HEK293T (cell line): ENCODE measurements around the gene WSB2.
A peak's percentile ranks its signal among the peaks of the same experiment; 100 is the strongest.

Source experiments
- CTCF ChIA-PET: fragments of 350-600 bp; formaldehyde crosslinking; extraction: SDS; loops from one replicate; lab custom pipeline; 2021; ENCODE audit warnings: antibody characterized with exemption, inconsistent platforms; lab: Yijun Ruan, JAX
- POLR2A ChIA-PET: fragments of 350-600 bp; formaldehyde crosslinking; extraction: SDS; loops from one replicate; lab custom pipeline; 2020; ENCODE audit warnings: antibody characterized with exemption, inconsistent platforms; lab: Yijun Ruan, JAX
- DNase-seq: peaks from one replicate; pipeline ENCODE4 v3.0.0; 2012; ENCODE audit warnings: mixed read lengths; ENCODE audit errors: extremely low spot score
- ARNT ChIP-seq: fragments of 450-650 bp; IDR thresholded peaks from 2 replicates; pipeline ENCODE4 v1.6.1; 2017; ENCODE audit warnings: mild to moderate bottlenecking
- BHLHE40 ChIP-seq: fragments of 450-650 bp; IDR thresholded peaks from 2 replicates; pipeline ENCODE4 v1.6.1; 2016; ENCODE audit warnings: mild to moderate bottlenecking, moderate library complexity, borderline replicate concordance
- CTBP1 ChIP-seq: fragments of 450-650 bp; IDR thresholded peaks from 2 replicates; pipeline ENCODE4 v1.6.1; 2016; ENCODE audit warnings: borderline replicate concordance
- ELF4 ChIP-seq: fragments of 450-650 bp; IDR thresholded peaks from 2 replicates; pipeline ENCODE4 v1.6.1; 2017; ENCODE audit warnings: antibody characterized with exemption
- FOXA1 ChIP-seq: fragments of 450-650 bp; IDR thresholded peaks from 2 replicates; pipeline ENCODE4 v1.6.1; 2016; ENCODE audit warnings: mild to moderate bottlenecking
- FOXK2 ChIP-seq: fragments of 450-650 bp; IDR thresholded peaks from 2 replicates; pipeline ENCODE4 v1.6.1; 2016; ENCODE audit warnings: mild to moderate bottlenecking
- FOXM1 ChIP-seq: fragments of 450-650 bp; IDR thresholded peaks from 2 replicates; pipeline ENCODE4 v1.6.1; 2017; ENCODE audit warnings: mild to moderate bottlenecking, borderline replicate concordance
- HDGF ChIP-seq: fragments of 450-650 bp; IDR thresholded peaks from 2 replicates; pipeline ENCODE4 v1.6.1; 2017; ENCODE audit warnings: antibody characterized with exemption, borderline replicate concordance
- L3MBTL2 ChIP-seq: fragments of 450-650 bp; conservative IDR thresholded peaks from 2 replicates; pipeline ENCODE4 v1.6.1; 2016; ENCODE audit warnings: mild to moderate bottlenecking
- LEF1 ChIP-seq: fragments of 450-650 bp; IDR thresholded peaks from 2 replicates; pipeline ENCODE4 v1.6.1; 2017; ENCODE audit warnings: mild to moderate bottlenecking, borderline replicate concordance
- NFRKB ChIP-seq: fragments of 450-650 bp; IDR thresholded peaks from 2 replicates; pipeline ENCODE4 v1.6.1; 2016; ENCODE audit warnings: mild to moderate bottlenecking, moderate library complexity
- PKNOX1 ChIP-seq: fragments of 450-650 bp; IDR thresholded peaks from 2 replicates; pipeline ENCODE4 v1.6.1; 2016
- SP1 ChIP-seq: fragments of 450-650 bp; IDR thresholded peaks from 2 replicates; pipeline ENCODE4 v1.6.1; 2017
- SUZ12 ChIP-seq: fragments of 450-650 bp; IDR thresholded peaks from 2 replicates; pipeline ENCODE4 v1.6.1; 2016; ENCODE audit warnings: mild to moderate bottlenecking
- TARDBP ChIP-seq: fragments of 450-650 bp; IDR thresholded peaks from 2 replicates; pipeline ENCODE4 v1.6.1; 2016
- ZNF384 ChIP-seq: fragments of 450-650 bp; IDR thresholded peaks from 2 replicates; pipeline ENCODE4 v1.6.1; 2016

The WSB2 gene

GRCh38 chr12:118102609-118103008 is 41.6 kb upstream of the WSB2 start:
- ChIA-PET CTCF (interaction anchor here (0.6 to 1.1 kb wide), 2 partner anchors 9 to 248 kb away, joined by 3 read pairs; no protein-coding TSS in a partner anchor), POLR2A (interaction anchor here (2.0 kb wide), 1 partner anchor 274 kb away, joined by 6 read pairs; the partner anchor contains the start of gene SUDS3)
- no peak for TF ChIP-seq ARNT
- no peak for TF ChIP-seq L3MBTL2
- no peak for TF ChIP-seq NFRKB
- TF ChIP-seq FOXK2 = no peak
- TF ChIP-seq ELF4 = no peak
- no peak for TF ChIP-seq SP1
- TF ChIP-seq PKNOX1 = no peak
- DNase-seq = no peak

GRCh38 chr12:118102070-118102469 is 41.1 kb upstream of the WSB2 start:
- CTCF ChIA-PET = interaction anchor here (1.1 kb wide), 1 partner anchor 8 kb away, joined by 3 read pairs; no protein-coding TSS in a partner anchor
- TF ChIP-seq TARDBP = no peak
- no peak for TF ChIP-seq FOXK2
- TF ChIP-seq NFRKB = no peak
- TF ChIP-seq BHLHE40 = no peak
- no peak for TF ChIP-seq ARNT
- TF ChIP-seq FOXM1 = no peak
- TF ChIP-seq SP1 = no peak
- no peak for TF ChIP-seq CTBP1
- POLR2A ChIA-PET = no interaction called here
- no peak for DNase-seq

GRCh38 chr12:118101051-118101450 is 40.1 kb upstream of the WSB2 start:
- TF ChIP-seq SP1 = no peak
- TF ChIP-seq ZNF384 = no peak
- TF ChIP-seq FOXA1 = no peak
- no peak for TF ChIP-seq TARDBP
- TF ChIP-seq BHLHE40 = no peak
- ChIA-PET CTCF (interaction anchor here (0.5 to 0.7 kb wide), 2 partner anchors 10 to 35 kb away, joined by 3 to 5 read pairs; no protein-coding TSS in a partner anchor), POLR2A (no interaction called here)
- DNase-seq = no peak

- DNase-seq = no peak
- TF ChIP-seq PKNOX1 (peak; percentile 80), NFRKB (no peak)
- CTCF ChIA-PET = no interaction called here
- POLR2A ChIA-PET = no interaction called here
Observed at GRCh38 chr12:118098911-118099671, 38.1 kb upstream of the WSB2 start.

- CTCF ChIA-PET = no interaction called here
Observed at GRCh38 chr12:118098401-118098800, 37.4 kb upstream of the WSB2 start.

GRCh38 chr12:118094039-118094438 is 33.1 kb upstream of the WSB2 start:
- CTCF ChIA-PET = interaction anchor here (1.4 kb wide), 1 partner anchor 8 kb away, joined by 3 read pairs; no protein-coding TSS in a partner anchor
- POLR2A ChIA-PET = no interaction called here
- DNase-seq = no peak
- no peak for TF ChIP-seq ZNF384
- no peak for TF ChIP-seq PKNOX1
- no peak for TF ChIP-seq ELF4
- no peak for TF ChIP-seq TARDBP
- no peak for TF ChIP-seq CTBP1

More at GRCh38 chr12:118098401-118098800, 37.4 kb upstream of the WSB2 start:
- DNase-seq = no peak
- POLR2A ChIA-PET = no interaction called here
- TF ChIP-seq NFRKB (no peak), ELF4 (no peak), LEF1 (no peak), ZNF384 (no peak), FOXK2 (no peak), TARDBP (no peak), L3MBTL2 (no peak; the same call in 1 of the 2 replicates), SP1 (no peak), HDGF (no peak), CTBP1 (no peak), FOXA1 (no peak), FOXM1 (no peak)

- ChIA-PET POLR2A (no interaction called here), CTCF (no interaction called here)
- no peak for DNase-seq
- TF ChIP-seq FOXA1 (no peak), NFRKB (no peak), ZNF384 (no peak), FOXK2 (no peak), SP1 (no peak), L3MBTL2 (no peak), SUZ12 (no peak), PKNOX1 (no peak), CTBP1 (no peak), ARNT (no peak), LEF1 (no peak), HDGF (no peak), TARDBP (no peak)
Observed at GRCh38 chr12:118089782-118090181, 28.8 kb upstream of the WSB2 start.
